CD4-positive, alpha-beta T cell (primary cell): ENCODE data around the gene SPATA13. TPM values are rescaled to one million over a fixed set of nuclear protein-coding genes. Genes with fewer than 3 reads are reported as not detected.

Source experiments
- ATAC-seq: fragments of 200-7000 bp; cut with Tn5 transposase; one replicate; pipeline ENCODE4 v1.10.0; 2022; ENCODE audit warnings: mild to moderate bottlenecking; ENCODE audit not compliant: poor library complexity
- CTCF ChIA-PET: fragments of 350-600 bp; sonication (Branson Sonifier 250); formaldehyde crosslinking; loops from one replicate; lab custom pipeline; 2021; ENCODE audit warnings: antibody characterized with exemption, inconsistent platforms; lab: Charles Lee
- POLR2A ChIA-PET: fragments of 350-600 bp; sonication (Branson Sonifier 250); formaldehyde crosslinking; loops from one replicate; lab custom pipeline; 2021; ENCODE audit warnings: antibody characterized with exemption, inconsistent platforms; lab: Charles Lee
- DNase-seq, 14 experiments: peaks; one replicate each; pipeline ENCODE4 v3.0.0-alpha.2; 2013 to 2020; ENCODE audit warnings: mixed read lengths in 2 of 14
- H3K27ac ChIP-seq, 2 donors: one replicate each; pipeline versions ENCODE4 v1.5.1 to v1.7.0; 2013; ENCODE audit warnings: low read length in 2 of 2, low read depth in 1 of 2, mild to moderate bottlenecking in 1 of 2
- H3K27me3 ChIP-seq, 2 experiments: 1 replicate in 1 of 2; 2 replicates in 1 of 2; pipeline versions ENCODE4 v1.6.1 to v1.7.0; 2013; ENCODE audit warnings: low read length in 2 of 2, control low read depth in 1 of 2, mild to moderate bottlenecking in 1 of 2, moderate library complexity in 1 of 2; ENCODE audit not compliant: insufficient read depth in 2 of 2, control insufficient read depth in 1 of 2
- H3K36me3 ChIP-seq: one replicate; pipeline ENCODE4 v1.6.1; 2013; ENCODE audit warnings: low read length, control low read depth; ENCODE audit not compliant: insufficient read depth
- H3K4me1 ChIP-seq: one replicate; pipeline ENCODE4 v1.6.1; 2013; ENCODE audit warnings: low read length, control low read depth; ENCODE audit not compliant: insufficient read depth
- H3K4me3 ChIP-seq: one replicate; pipeline ENCODE4 v1.5.1; 2013; ENCODE audit warnings: mild to moderate bottlenecking, low read length, moderate library complexity
- H3K9me3 ChIP-seq, 2 experiments: 1 replicate in 1 of 2; 2 replicates in 1 of 2; pipeline versions ENCODE4 v1.6.1 to v1.7.0; 2013; ENCODE audit warnings: low read length in 2 of 2, mild to moderate bottlenecking in 2 of 2, control low read depth in 1 of 2, moderate library complexity in 1 of 2; ENCODE audit not compliant: control insufficient read depth in 1 of 2, insufficient read depth in 1 of 2
- H3K27ac Mint-ChIP-seq: one replicate; pipeline ENCODE4 v1.8.0; 2020; ENCODE audit warnings: mixed read lengths
- H3K27me3 Mint-ChIP-seq: one replicate; pipeline ENCODE4 v1.8.0; 2021; ENCODE audit warnings: mixed read lengths
- H3K36me3 Mint-ChIP-seq: one replicate; pipeline ENCODE4 v1.8.0; 2021; ENCODE audit warnings: low read depth, mixed read lengths
- H3K4me1 Mint-ChIP-seq: one replicate; pipeline ENCODE4 v1.8.0; 2021; ENCODE audit warnings: low read depth, mixed read lengths
- H3K4me3 Mint-ChIP-seq: one replicate; pipeline ENCODE4 v1.8.0; 2020; ENCODE audit warnings: mild to moderate bottlenecking, mixed read lengths
- H3K9me3 Mint-ChIP-seq: one replicate; pipeline ENCODE4 v1.8.0; 2020; ENCODE audit warnings: mixed read lengths
- intact Hi-C, 2 experiments: fragments of 100-400 bp; cut with DNase I in 1 of 2; cut with micrococcal nuclease in 1 of 2; formaldehyde crosslinking; loops; one replicate each; pipeline versions ENCODE4 v1.15.1 to v1.9.0; 2023 to 2025; cut with DNase I, micrococcal nuclease
- total RNA-seq, 174 experiments: library from RNA in 2 of 174; stranded (reverse) in 2 of 174; gene quantifications; one replicate each; pipeline ENCODE4 v1.2.3 and lab custom pipeline; 2021 to 2026
- TF ChIP-seq, protein P1 (sequence below): fragments of 200-600 bp; IDR thresholded peaks from one replicate; pipeline ENCODE4 v1.8.0; 2022; ENCODE audit warnings: antibody characterized with exemption, mild to moderate bottlenecking

SPATA13 gene
- total RNA-seq, 2 experiments from 2014 or later = 87.7 to 94.6 TPM

GRCh38 chr13:24232474-24232873 is 72.0 kb downstream of the SPATA13 start:
- Histone ChIP-seq H3K4me1 (peaks cover 5% of the 10 kb centered on the region), H3K4me3 (no peak overlapping the region), H3K9me3 (no peaks in the 10 kb centered on the region), H3K27ac (no peak overlapping the region), H3K36me3 (no peaks in the 10 kb centered on the region), H3K27me3 (no peaks in the 10 kb centered on the region)
- POLR2A ChIA-PET = interaction anchor here (0.9 kb wide), 1 partner anchor 54 kb away, joined by 3 read pairs; no protein-coding TSS in a partner anchor
- TF ChIP-seq, protein P1, sequence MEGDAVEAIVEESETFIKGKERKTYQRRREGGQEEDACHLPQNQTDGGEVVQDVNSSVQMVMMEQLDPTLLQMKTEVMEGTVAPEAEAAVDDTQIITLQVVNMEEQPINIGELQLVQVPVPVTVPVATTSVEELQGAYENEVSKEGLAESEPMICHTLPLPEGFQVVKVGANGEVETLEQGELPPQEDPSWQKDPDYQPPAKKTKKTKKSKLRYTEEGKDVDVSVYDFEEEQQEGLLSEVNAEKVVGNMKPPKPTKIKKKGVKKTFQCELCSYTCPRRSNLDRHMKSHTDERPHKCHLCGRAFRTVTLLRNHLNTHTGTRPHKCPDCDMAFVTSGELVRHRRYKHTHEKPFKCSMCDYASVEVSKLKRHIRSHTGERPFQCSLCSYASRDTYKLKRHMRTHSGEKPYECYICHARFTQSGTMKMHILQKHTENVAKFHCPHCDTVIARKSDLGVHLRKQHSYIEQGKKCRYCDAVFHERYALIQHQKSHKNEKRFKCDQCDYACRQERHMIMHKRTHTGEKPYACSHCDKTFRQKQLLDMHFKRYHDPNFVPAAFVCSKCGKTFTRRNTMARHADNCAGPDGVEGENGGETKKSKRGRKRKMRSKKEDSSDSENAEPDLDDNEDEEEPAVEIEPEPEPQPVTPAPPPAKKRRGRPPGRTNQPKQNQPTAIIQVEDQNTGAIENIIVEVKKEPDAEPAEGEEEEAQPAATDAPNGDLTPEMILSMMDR = no peak
- H3K36me3 Mint-ChIP-seq = no peaks in the 10 kb centered on the region
- no peaks in the 10 kb centered on the region for H3K9me3 Mint-ChIP-seq
- H3K27ac Mint-ChIP-seq = no peak overlapping the region
- ATAC-seq (no peak), DNase-seq (no peak)
- H3K4me3 Mint-ChIP-seq = no peak overlapping the region
- no peaks in the 10 kb centered on the region for H3K27me3 Mint-ChIP-seq
- intact Hi-C loops = loop anchor here in 1 of 2 experiments (10.0 kb wide), 1 partner anchor 52 kb away; no protein-coding TSS in a partner anchor
- peaks cover 14% of the 10 kb centered on the region for H3K4me1 Mint-ChIP-seq
- CTCF ChIA-PET = no interaction called here

DNA sequence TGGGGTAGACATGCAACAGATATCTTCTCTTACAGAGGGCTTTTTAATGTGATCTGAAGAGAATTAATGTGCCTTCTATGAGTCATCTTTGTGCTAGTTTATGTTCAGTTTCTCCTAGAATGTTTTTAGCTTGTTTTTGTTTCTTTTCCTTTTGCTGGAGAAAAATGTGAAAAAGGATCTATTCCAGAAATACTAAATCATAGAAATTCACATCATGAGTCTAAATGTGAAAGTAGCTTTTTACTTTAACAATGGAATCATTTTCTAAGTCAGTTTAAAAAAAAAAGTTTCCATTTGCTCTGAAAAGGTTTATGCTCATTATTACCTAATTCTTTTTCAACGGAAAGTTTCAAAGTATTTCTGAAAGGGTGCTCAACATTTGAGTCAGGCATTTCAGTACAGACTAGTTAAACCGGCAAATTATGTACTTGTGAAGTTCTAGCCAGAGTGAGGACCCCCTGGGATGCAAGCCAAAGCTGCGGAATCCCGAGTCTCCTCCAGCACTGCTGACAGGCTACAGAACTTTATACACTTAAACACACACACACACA is 72.9 kb downstream of the SPATA13 start:
- no peak for ATAC-seq
- TF ChIP-seq, protein P1 = no peak
- intact Hi-C loops = loop anchor here in 1 of 2 experiments (10.0 kb wide), 1 partner anchor 51 kb away; no protein-coding TSS in a partner anchor
- H3K36me3 Mint-ChIP-seq = no peaks in the 10 kb centered on the region
- no peaks in the 10 kb centered on the region for H3K9me3 Mint-ChIP-seq
- H3K27me3 Mint-ChIP-seq = no peaks in the 10 kb centered on the region
- DNase-seq = no peak
- no peak overlapping the region for H3K4me3 Mint-ChIP-seq
- no peaks in the 10 kb centered on the region for H3K27me3 ChIP-seq
- peaks cover 14% of the 10 kb centered on the region for H3K4me1 Mint-ChIP-seq
- CTCF ChIA-PET = no interaction called here
- H3K4me1 ChIP-seq = peaks cover 5% of the 10 kb centered on the region
- H3K9me3 ChIP-seq = no peaks in the 10 kb centered on the region
- no peaks in the 10 kb centered on the region for H3K36me3 ChIP-seq
- no peak overlapping the region for H3K4me3 ChIP-seq
- POLR2A ChIA-PET = interaction anchor here (0.7 to 1.4 kb wide), 2 partner anchors 9 to 18 kb away, joined by 3 to 5 read pairs; no protein-coding TSS in a partner anchor
- no peak overlapping the region for H3K27ac Mint-ChIP-seq
- H3K27ac ChIP-seq = no peak overlapping the region

GRCh38 chr13:24234200-24234915 is 73.8 kb downstream of the SPATA13 start:
- no peaks in the 10 kb centered on the region for H3K9me3 Mint-ChIP-seq
- CTCF ChIA-PET = interaction anchor here (1.5 kb wide), 1 partner anchor 47 kb away, joined by 3 read pairs; no protein-coding TSS in a partner anchor
- peaks cover 10% of the 10 kb centered on the region for H3K4me1 Mint-ChIP-seq
- intact Hi-C loops = loop anchor here in 1 of 2 experiments (10.0 kb wide), 1 partner anchor 50 kb away; no protein-coding TSS in a partner anchor
- no peak overlapping the region for H3K4me3 Mint-ChIP-seq
- DNase-seq = no peak
- H3K27me3 Mint-ChIP-seq = no peaks in the 10 kb centered on the region
- POLR2A ChIA-PET = interaction anchor here (1.4 to 1.8 kb wide), 2 partner anchors 17 to 36 kb away, joined by 4 to 5 read pairs; no protein-coding TSS in a partner anchor
- Histone ChIP-seq H3K27ac (no peak overlapping the region), H3K4me3 (no peak overlapping the region), H3K4me1 (no peaks in the 10 kb centered on the region), H3K27me3 (no peaks in the 10 kb centered on the region), H3K36me3 (no peaks in the 10 kb centered on the region), H3K9me3 (no peaks in the 10 kb centered on the region)
- no peak for ATAC-seq
- TF ChIP-seq, protein P1 = no peak
- no peak overlapping the region for H3K27ac Mint-ChIP-seq
- no peaks in the 10 kb centered on the region for H3K36me3 Mint-ChIP-seq
